MM.1S (cell line): Measurements from ENCODE around the gene IKBKG.

Experiments used
- EZH2 ChIP-seq: fragments of 300-600 bp; sonication (generic); optimal IDR thresholded peaks from 2 replicates; pipeline ENCODE3; 2017; ENCODE audit warnings: low read depth, mild to moderate bottlenecking, antibody characterized with exemption, low read length, mixed read lengths
- TF ChIP-seq, protein P1 (sequence below): fragments of 300-600 bp; sonication (generic); IDR thresholded peaks from 2 replicates; pipeline ENCODE4 v1.5.1; 2016; ENCODE audit warnings: antibody characterized with exemption, low read length, mixed read lengths

GRCh38 chrX:154598656-154599055 lies 51.2 kb downstream of the IKBKG start:
- TF ChIP-seq, protein P1, sequence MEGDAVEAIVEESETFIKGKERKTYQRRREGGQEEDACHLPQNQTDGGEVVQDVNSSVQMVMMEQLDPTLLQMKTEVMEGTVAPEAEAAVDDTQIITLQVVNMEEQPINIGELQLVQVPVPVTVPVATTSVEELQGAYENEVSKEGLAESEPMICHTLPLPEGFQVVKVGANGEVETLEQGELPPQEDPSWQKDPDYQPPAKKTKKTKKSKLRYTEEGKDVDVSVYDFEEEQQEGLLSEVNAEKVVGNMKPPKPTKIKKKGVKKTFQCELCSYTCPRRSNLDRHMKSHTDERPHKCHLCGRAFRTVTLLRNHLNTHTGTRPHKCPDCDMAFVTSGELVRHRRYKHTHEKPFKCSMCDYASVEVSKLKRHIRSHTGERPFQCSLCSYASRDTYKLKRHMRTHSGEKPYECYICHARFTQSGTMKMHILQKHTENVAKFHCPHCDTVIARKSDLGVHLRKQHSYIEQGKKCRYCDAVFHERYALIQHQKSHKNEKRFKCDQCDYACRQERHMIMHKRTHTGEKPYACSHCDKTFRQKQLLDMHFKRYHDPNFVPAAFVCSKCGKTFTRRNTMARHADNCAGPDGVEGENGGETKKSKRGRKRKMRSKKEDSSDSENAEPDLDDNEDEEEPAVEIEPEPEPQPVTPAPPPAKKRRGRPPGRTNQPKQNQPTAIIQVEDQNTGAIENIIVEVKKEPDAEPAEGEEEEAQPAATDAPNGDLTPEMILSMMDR = no peak
- no peak for TF ChIP-seq EZH2
